ENCODE measurements around the gene S100A4. TPM values are rescaled to one million over a fixed set of nuclear protein-coding genes. Genes with fewer than 3 reads are reported as not detected.
"Not testable (repeated sequence)": the region's sequence is repeated elsewhere in the genome, so short reads cannot be mapped to it uniquely, and the experiment has no call there.

The S100A4 gene
- total RNA-seq, 4 donors from 2014 or later, result 40.8 to 138 (median 78.6) TPM

GRCh38 chr1:153520818-153521476 lies 24.7 kb downstream of the S100A4 start:
- Histone ChIP-seq H3K27me3 (no peaks in the 10 kb centered on the region), H3K4me1 (peaks cover 6 to 13% (median 7%) of the 10 kb centered on the region in 4 donors), H3K27ac (peak overlapping the region; percentile 43 to 63 (median 60)), H3K9me3 (no peaks in the 10 kb centered on the region), H3K4me3 (no peak overlapping the region), H3K36me3 (no peaks in the 10 kb centered on the region)
- no peak for TF ChIP-seq CTCF (IDR thresholded peaks at IDR 0.05)
- TF ChIP-seq POLR2A (IDR thresholded peaks at IDR 0.05), result no peak
- no peak for TF ChIP-seq POLR2AphosphoS5 (IDR thresholded peaks at IDR 0.05)
- TF ChIP-seq EP300 (IDR thresholded peaks at IDR 0.05; ENCODE audit: low read depth), result no peak
- WGBS, 2 donors (ENCODE audit: low coverage in 1 of 2), result 81 to 84% methylated on average over 3 to 4 of the region's 4 CpGs
- intact Hi-C loops (cut with DNase I; ENCODE audit: low total_unique reads) (no loop called here), in situ Hi-C loops (cut with MboI; ENCODE audit: low pct_ligation_motif_present in 1 of 4, low pct_unique_long_range_greater_than_20kb in 1 of 4, low sequenced_read_pairs in 3 of 4) (loop anchor here in 3 of 4 donors (25.0 kb wide), 2 partner anchors 216 to 466 kb away; partner anchors contain the start of genes JTB (in 3 of the 3), RAB13 (in 3 of the 3), RPS27 (in 3 of the 3) and INTS3 (in 1 of the 3))
- DNase-seq, result no peak

- H3K27me3 ChIP-seq; intact Hi-C loops (cut with DNase I; ENCODE audit: low total_unique reads); H3K9me3 ChIP-seq; H3K4me3 ChIP-seq; H3K36me3 ChIP-seq: not testable (repeated sequence)
- peak; percentile 81 for DNase-seq
- Histone ChIP-seq H3K27ac (peak overlapping the region; percentile 43 to 63 (median 60)), H3K4me1 (peaks cover 10 to 20% (median 13%) of the 10 kb centered on the region in 4 donors)
- in situ Hi-C loops (cut with MboI; ENCODE audit: low pct_ligation_motif_present in 1 of 4, low pct_unique_long_range_greater_than_20kb in 1 of 4, low sequenced_read_pairs in 3 of 4), result loop anchor here in 3 of 4 donors (25.0 kb wide), 2 partner anchors 217 to 467 kb away; partner anchors contain the start of genes JTB (in 3 of the 3), RAB13 (in 3 of the 3), RPS27 (in 3 of the 3) and INTS3 (in 1 of the 3)
- WGBS, 2 donors (ENCODE audit: low coverage in 1 of 2), result 56 to 71% methylated on average over 5 of the region's 5 CpGs
Measured at GRCh38 chr1:153520137-153520691, 25.4 kb downstream of the S100A4 start.

DNA sequence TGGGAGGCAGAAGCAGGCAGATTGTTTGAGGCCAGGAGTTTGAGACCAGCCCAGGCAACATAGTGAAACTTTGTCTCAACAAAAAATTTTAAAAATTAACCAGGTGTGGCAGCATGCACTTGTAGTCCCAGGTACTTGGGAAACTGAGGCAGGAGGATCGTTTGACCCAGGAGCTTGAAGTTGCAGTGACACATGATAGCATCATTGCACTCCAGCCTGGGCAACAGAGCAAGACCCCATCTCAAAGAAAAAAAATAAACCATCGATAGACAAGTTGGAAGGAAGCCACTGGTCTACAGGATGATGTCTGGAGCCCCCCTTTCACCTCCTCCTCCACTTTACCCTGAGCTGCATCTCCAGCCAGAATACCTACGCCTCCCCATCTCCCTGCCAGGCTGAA lies 26.4 kb downstream of the S100A4 start:
- Histone ChIP-seq H3K27ac (no peak overlapping the region), H3K4me1 (peaks cover 10 to 27% (median 17%) of the 10 kb centered on the region in 4 donors), H3K4me3 (no peak overlapping the region), H3K27me3 (no peaks in the 10 kb centered on the region), H3K9me3 (no peaks in the 10 kb centered on the region), H3K36me3 (no peaks in the 10 kb centered on the region)
- in situ Hi-C loops (cut with MboI; ENCODE audit: low pct_ligation_motif_present in 1 of 4, low pct_unique_long_range_greater_than_20kb in 1 of 4, low sequenced_read_pairs in 3 of 4) (loop anchor here in 3 of 4 donors (25.0 kb wide), 2 partner anchors 218 to 468 kb away; partner anchors contain the start of genes JTB (in 3 of the 3), RAB13 (in 3 of the 3), RPS27 (in 3 of the 3) and INTS3 (in 1 of the 3)), intact Hi-C loops (cut with DNase I; ENCODE audit: low total_unique reads) (no loop called here)
- no peak for DNase-seq
- no peak for TF ChIP-seq CTCF (IDR thresholded peaks at IDR 0.05)
- no peak for TF ChIP-seq EP300 (IDR thresholded peaks at IDR 0.05; ENCODE audit: low read depth)
- no peak for TF ChIP-seq POLR2AphosphoS5 (IDR thresholded peaks at IDR 0.05)
- TF ChIP-seq POLR2A (IDR thresholded peaks at IDR 0.05), result no peak
- WGBS, 2 donors (ENCODE audit: low coverage in 1 of 2), result 60 to 82% methylated on average over 1 to 3 of the region's 3 CpGs

DNA sequence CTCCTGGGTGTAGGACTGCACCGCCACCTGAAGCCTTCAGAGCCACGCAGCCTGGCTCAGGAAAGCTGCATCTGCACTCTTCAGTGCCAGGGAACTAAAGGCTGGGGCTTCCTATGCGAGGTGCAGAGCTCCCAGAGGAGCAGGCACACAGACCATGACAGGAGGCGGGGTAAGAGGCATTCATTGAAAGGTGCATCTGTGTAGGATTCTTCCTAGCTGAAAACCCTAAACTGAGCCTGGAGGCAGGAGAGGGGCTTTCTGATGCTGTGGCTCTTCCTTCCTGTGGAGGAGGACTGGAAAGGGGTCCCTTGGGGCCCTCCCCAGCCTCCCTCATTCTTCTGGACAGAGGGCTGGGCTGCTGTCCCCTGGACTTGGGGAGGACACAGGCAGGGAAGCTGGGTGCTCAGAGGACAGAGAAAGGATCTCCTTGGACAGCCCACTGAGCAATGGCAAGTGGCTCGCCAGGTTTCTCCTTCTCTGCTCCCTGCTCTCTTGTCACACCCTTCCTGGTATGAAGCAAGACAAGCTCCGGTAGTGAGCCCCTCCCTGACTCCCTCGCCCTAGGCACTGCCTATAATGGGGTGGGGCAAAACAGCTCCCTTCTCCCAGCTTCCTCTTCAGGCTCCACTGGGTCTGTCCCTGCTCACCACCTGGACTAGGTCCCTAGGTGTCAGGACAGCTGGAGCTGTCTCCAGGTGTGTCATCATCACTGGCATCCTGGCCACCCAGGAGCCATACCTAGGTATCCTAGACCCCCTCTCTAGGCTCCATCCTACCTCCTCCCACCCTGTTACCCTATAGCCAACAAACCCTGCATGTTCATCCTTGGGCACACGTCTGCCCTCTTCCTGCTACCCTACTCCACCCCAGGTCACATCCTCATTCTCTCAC lies 29.9 kb downstream of the S100A4 start:
- DNase-seq, result peak; percentile 91
- intact Hi-C loops (cut with DNase I; ENCODE audit: low total_unique reads), result no loop called here
- in situ Hi-C loops (cut with MboI; ENCODE audit: low pct_ligation_motif_present in 1 of 4, low pct_unique_long_range_greater_than_20kb in 1 of 4, low sequenced_read_pairs in 3 of 4), result loop anchor here in 3 of 4 donors (25.0 kb wide), 2 partner anchors 222 to 472 kb away; partner anchors contain the start of genes JTB (in 3 of the 3), RAB13 (in 3 of the 3), RPS27 (in 3 of the 3) and INTS3 (in 1 of the 3)
- no peaks in the 10 kb centered on the region for H3K9me3 ChIP-seq
- H3K27me3 ChIP-seq, result no peaks in the 10 kb centered on the region
- H3K4me3 ChIP-seq, result no peak overlapping the region
- H3K4me1 ChIP-seq, result peaks cover 10 to 43% (median 18%) of the 10 kb centered on the region in 4 donors
- H3K36me3 ChIP-seq, result no peaks in the 10 kb centered on the region
- 42% methylated on average over 8 of the region's 8 CpGs; no CpG with 5 or more reads in 1 of the 2 donors for WGBS, 2 donors (ENCODE audit: low coverage in 1 of 2)
- peak overlapping the region; percentile 82 to 93 (median 87) for H3K27ac ChIP-seq
- no peak for TF ChIP-seq CTCF (IDR thresholded peaks at IDR 0.05)
- TF ChIP-seq POLR2A (IDR thresholded peaks at IDR 0.05), result peak; percentile 78
- peak; percentile 71 to 84 (median 81) for TF ChIP-seq POLR2AphosphoS5 (IDR thresholded peaks at IDR 0.05)

Measured in transverse colon (tissue), 4 donors.